Stimulated activated CD4-positive, alpha-beta T cell treated with anti-CD3 and anti-CD28 coated beads, Interleukin-15, amount 100 ng/mL, for 24 hours (primary cell): ENCODE results near the gene RAPGEF4.
A peak's percentile ranks its signal among the peaks of the same experiment; 100 is the strongest.

Experiments
- DNase-seq: peaks from one replicate; pipeline ENCODE4 v3.0.0-alpha.2; 2020

Gene RAPGEF4

GRCh38 chr2:172735582-172736423, at the start of gene RAPGEF4:
Gene RAPGEF4, plus strand, starts transcription at chr2:172735845. Its CDS starts 139 bp downstream, at chr2:172735984.
- peak; percentile 32 for DNase-seq

- DNase-seq: peak; percentile 72
Observed at GRCh38 chr2:172693037-172693436, 42.6 kb upstream of the RAPGEF4 start.

- DNase-seq: no peak
Observed at GRCh38 chr2:172693529-172694455, 41.9 kb upstream of the RAPGEF4 start.

- DNase-seq: no peak
Observed at GRCh38 chr2:172697296-172697695, 38.3 kb upstream of the RAPGEF4 start.

DNA sequence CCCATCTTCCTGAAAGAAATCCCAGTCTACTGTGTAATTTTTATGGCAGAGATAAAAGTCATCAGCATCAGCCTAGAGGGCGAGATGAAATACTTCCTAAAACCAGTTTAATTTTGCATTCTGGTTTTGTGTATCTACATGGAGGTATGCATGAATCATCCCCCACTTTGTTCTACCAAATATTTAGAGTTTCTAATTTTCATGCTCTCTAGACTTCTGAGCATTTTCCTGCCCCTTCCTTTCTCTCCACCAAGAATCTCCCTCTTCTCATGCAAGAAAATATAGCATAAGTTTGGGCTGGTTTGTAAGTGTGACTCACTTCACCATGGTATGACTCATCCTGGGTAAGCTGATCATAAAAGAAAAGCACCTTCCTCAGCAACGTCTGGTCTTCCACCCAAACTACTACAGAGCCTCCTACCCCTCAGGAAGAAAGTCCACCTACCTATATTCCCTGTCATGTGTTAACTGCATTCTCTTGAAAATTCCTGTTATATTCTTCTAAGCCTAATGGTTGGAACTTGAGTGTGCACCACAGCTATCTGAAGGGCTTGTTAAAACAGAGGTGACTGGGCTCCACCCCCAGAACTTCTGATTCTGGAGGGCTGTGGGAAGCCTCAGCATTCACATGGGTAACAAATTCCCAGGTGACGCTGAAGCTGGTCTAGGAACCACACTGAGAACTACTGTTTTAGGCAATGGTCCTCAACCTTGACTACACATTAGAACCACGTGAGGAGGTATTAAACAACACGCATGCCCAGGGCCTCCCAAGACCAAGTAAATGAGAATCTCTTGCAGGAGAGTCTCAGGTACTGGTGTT, 37.4 kb upstream of the RAPGEF4 start:
- DNase-seq: peak; percentile 37

- DNase-seq: no peak
Observed at GRCh38 chr2:172701250-172701649, 34.4 kb upstream of the RAPGEF4 start.

- DNase-seq: no peak
Observed at GRCh38 chr2:172702451-172702850, 33.2 kb upstream of the RAPGEF4 start.

DNA sequence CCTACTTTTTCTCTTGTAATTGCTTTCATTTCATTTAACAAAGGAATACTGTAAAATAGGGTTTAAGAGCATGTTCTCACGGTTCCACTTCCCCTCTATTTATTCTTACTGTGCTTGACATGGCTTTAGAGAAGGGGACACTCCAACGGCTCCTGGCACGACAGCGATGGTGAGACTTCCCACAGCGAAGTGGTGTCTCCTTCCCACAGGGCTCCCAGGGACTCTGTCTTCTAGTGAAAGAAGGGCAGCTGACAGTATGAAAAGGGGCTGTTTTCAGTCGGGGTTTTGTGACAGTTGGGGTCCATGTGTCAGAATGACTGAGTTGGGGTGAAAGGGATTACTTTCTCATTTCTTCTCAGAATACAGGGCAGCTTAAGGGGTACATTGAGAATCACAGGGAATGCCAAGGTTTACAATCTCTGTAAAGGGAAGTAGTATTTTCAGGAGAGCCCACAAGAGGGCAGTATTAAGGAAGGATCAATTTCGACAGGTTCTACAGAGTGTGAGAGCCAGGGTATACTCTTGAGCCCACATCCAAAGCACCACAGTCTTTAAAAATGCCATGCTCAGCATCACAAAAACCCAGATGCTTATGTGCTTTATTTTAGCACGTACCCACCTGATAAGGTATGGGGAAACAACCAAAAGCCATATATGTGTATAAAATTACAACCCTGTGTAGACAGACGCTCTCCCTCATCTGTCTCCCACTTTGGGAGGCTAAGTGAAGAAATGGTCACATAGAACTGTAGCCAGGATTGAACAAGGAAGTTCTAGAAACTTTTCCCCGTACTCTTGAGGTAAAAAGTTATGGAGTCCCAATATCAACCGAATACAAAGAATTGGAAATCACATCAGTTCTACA, 31.3 kb upstream of the RAPGEF4 start:
- DNase-seq: no peak

- no peak for DNase-seq
Observed at GRCh38 chr2:172705352-172705751, 30.3 kb upstream of the RAPGEF4 start.

- no peak for DNase-seq
Observed at GRCh38 chr2:172708247-172708646, 27.4 kb upstream of the RAPGEF4 start.

GRCh38 chr2:172709566-172710291, 25.9 kb upstream of the RAPGEF4 start:
- no peak for DNase-seq

DNA sequence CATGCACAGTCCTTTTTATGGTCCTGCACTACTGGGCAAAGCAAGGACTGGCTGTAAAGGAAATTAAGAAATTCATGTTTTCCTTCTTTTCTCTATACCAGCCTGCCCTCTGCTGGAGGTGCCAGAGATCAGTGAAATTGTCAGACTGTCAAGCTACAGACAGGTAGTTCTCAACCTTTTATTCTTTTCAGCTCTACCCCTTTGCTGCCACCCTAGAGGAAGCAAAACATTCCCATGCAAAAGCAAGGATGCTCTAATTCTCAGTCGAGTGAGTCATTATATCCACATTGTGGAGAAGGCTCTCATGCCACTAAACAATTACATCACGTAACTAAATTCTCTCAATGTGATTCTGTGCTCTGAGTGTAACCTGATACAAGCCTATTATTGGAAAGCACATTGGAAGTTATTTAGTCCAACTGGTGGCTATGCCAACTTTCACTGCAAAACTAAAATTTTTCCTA, 25.0 kb upstream of the RAPGEF4 start:
- DNase-seq: peak; percentile 52

DNA sequence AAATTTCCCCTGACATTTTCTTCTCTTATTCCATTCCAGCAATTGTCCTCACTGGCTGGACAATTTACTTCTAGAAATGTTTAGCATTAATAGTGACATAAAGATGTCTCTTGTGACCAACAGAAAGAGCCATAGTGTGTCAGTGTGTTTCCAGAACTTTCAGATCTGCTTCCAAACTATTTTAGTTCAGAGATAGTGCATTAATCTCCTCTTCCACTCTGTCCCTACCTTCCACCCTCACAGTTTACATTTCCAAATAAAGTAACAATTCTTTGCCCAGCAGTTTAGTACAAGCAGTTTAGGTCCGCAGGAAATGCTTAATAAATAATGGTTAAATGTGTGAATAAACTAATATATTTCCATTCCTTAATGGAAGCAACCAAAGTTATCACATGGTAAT, 24.5 kb upstream of the RAPGEF4 start:
- no peak for DNase-seq

GRCh38 chr2:172712251-172712650, 23.4 kb upstream of the RAPGEF4 start:
- DNase-seq: no peak

- no peak for DNase-seq
Observed at GRCh38 chr2:172713365-172713875, 22.2 kb upstream of the RAPGEF4 start.

DNA sequence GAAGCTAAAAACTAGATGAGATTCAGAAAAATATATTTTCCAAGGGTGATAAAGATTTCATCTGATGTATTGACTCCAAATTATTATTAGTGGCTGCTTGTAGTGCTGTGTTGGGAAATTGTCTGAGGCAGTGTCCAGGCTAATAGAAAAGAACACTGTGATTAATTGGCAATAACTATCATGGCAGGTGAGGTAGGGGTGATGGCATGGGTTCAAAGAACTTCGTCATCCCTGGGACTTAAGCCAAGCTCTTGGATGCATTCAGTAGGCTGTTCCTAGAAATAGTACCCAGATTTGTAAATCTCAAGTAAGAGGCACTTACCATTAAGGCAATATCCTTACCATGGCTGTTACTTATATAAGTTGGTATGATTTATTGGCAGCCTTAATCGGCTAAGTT, 13.2 kb upstream of the RAPGEF4 start:
- DNase-seq: no peak

DNA sequence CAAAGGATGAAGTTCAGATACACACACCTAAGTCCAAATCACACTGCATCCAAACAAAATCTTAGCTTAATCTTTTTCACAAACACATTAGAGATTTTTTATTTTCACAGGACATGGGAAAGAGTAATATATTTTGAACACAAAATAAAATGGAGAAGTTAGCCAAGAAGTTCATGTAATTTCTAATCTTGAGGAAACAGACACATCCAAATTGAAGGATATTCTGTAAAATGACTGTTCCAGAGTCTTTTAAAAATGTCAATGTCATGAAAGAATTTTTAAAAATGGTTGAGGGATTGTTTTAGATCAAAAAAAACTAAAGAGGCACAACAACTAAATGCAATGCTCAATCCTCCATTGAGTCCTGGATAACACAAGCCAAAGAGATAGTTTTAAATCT, 12.4 kb upstream of the RAPGEF4 start:
- DNase-seq: no peak

DNA sequence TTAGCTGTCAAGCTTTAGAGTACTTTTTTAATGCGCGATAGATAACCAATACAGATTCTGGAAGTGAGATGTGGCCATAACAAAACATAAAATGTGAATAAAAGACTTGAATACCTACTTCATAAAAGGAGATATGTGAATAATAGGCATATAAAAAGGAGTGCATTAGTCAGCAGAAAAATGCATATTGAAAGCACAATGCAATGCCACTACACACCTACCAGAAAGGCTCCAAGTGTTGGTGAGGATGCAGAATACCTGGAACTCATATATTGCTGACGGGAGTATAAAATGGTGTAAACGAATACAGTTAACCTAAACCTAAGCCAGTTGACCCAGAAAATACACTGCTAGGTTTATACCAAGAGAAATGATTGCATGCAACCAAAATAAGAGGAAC, 10.9 kb upstream of the RAPGEF4 start:
- DNase-seq: no peak

- no peak for DNase-seq
Observed at GRCh38 chr2:172725284-172725683, 10.4 kb upstream of the RAPGEF4 start.

- DNase-seq: no peak
Observed at GRCh38 chr2:172725746-172726145, 9.9 kb upstream of the RAPGEF4 start.
